IPS-18a (cell line): Measurements from ENCODE around the gene C1RL.

Source experiments
- H3K27ac ChIP-seq: one replicate; pipeline ENCODE4 v1.5.1; 2013; ENCODE audit warnings: low read length
- H3K27me3 ChIP-seq: one replicate; pipeline ENCODE4 v1.6.1; 2013; ENCODE audit warnings: mild to moderate bottlenecking, low read length; ENCODE audit not compliant: control insufficient read depth, insufficient read depth
- H3K36me3 ChIP-seq: one replicate; pipeline ENCODE4 v1.6.1; 2013; ENCODE audit warnings: low read depth, low read length; ENCODE audit not compliant: control insufficient read depth
- H3K4me1 ChIP-seq: one replicate; pipeline ENCODE4 v1.6.1; 2013; ENCODE audit warnings: low read depth, low read length; ENCODE audit not compliant: control insufficient read depth
- H3K4me3 ChIP-seq: one replicate; pipeline ENCODE4 v1.5.1; 2013; ENCODE audit warnings: low read length
- H3K9ac ChIP-seq: one replicate; pipeline ENCODE4 v1.6.1; 2013; ENCODE audit warnings: mild to moderate bottlenecking, low read length, moderate library complexity
- H3K9me3 ChIP-seq: one replicate; pipeline ENCODE4 v1.6.1; 2013; ENCODE audit warnings: low read depth, low read length; ENCODE audit not compliant: control insufficient read depth

C1RL gene

DNA sequence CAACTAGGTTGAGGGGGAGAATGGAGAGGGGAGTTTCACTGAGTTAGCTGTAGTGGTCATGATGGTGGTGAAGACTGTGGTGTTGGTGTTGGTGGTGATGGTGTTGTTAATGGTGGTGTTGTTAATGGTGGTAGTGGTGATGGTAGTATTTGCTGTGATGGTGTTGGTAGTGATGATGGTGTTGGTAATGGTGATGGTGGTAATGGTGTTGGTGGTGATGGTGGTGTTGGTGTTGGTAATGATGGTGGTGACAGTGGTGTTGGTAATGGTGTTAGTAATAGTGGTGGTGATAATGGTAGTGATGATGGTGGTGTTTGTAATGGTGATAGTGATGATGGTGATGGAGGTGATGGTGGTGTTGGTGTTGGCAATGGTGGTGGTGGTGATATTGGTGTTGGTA is 25.9 kb downstream of the C1RL start:
- Histone ChIP-seq H3K36me3 (no peaks in the 10 kb centered on the region), H3K4me3 (no peak overlapping the region)

DNA sequence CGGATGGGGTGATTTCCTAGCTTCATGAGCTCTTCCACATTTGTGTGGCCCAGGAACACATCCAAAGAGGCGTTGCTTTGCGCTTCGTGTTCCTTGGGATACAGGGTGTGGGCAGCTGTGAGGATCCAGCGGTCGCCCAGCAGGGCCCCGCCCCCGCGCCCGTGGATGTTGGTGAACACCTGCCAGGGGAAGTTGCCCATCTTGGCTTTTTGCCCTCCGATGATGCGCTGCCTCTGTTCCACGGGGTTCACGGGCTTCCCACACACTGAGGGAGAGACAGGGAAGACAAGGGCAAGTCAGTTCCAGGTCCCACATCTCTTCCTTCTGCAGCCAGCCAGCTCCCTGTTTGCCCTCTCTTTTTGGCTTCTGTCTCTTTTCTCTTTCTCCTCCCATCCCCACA is 28.0 kb downstream of the C1RL start:
- Histone ChIP-seq H3K9me3 (no peaks in the 10 kb centered on the region), H3K4me3 (no peak overlapping the region), H3K36me3 (no peaks in the 10 kb centered on the region), H3K27ac (no peak overlapping the region), H3K9ac (no peak overlapping the region), H3K27me3 (no peaks in the 10 kb centered on the region), H3K4me1 (no peaks in the 10 kb centered on the region)

More for the DNA sequence above, 25.9 kb downstream of the C1RL start:
- Histone ChIP-seq H3K27me3 (no peaks in the 10 kb centered on the region), H3K27ac (no peak overlapping the region), H3K9me3 (no peaks in the 10 kb centered on the region), H3K4me1 (no peaks in the 10 kb centered on the region), H3K9ac (no peak overlapping the region)

DNA sequence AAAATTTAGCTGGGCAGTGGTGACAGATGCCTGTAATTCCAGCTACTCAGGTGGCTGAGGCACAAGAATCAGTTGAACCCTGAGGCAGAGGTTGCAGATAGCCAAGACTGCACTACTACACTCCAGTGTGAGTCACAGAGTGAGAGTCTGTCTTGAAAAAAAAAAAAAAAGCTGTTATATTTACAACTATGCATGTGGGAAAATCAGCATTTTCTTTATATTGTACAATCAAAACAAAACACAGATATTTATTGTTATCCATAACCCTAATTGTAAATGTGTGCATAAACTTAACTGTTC is 29.2 kb downstream of the C1RL start:
- H3K4me3 ChIP-seq: no peak overlapping the region
- no peaks in the 10 kb centered on the region for H3K27me3 ChIP-seq
- no peaks in the 10 kb centered on the region for H3K36me3 ChIP-seq
- H3K9ac ChIP-seq: no peak overlapping the region
- no peak overlapping the region for H3K27ac ChIP-seq
- no peaks in the 10 kb centered on the region for H3K4me1 ChIP-seq
- H3K9me3 ChIP-seq: no peaks in the 10 kb centered on the region

DNA sequence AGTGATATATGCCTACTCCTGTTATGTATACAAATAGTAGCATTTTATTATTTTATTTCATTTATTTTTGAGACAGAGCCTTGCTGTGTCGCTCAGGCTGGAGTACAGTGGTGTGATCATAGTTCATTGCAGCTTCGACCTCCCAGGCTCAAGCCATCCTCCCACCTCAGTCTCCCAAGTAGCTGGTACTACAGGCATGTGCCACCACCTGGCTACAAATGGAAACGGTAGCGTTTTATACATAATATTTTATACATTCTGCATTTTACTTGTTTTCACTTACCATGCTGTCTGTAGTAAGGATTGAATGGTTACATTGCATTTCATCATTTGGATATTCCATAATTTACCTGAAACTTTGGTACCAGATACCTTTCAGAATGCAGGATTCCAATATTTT is 30.9 kb downstream of the C1RL start:
- no peak overlapping the region for H3K4me3 ChIP-seq
- H3K27ac ChIP-seq: no peak overlapping the region
- H3K27me3 ChIP-seq: no peaks in the 10 kb centered on the region
- no peaks in the 10 kb centered on the region for H3K36me3 ChIP-seq
- no peak overlapping the region for H3K9ac ChIP-seq
- no peaks in the 10 kb centered on the region for H3K4me1 ChIP-seq
- H3K9me3 ChIP-seq: no peaks in the 10 kb centered on the region

DNA sequence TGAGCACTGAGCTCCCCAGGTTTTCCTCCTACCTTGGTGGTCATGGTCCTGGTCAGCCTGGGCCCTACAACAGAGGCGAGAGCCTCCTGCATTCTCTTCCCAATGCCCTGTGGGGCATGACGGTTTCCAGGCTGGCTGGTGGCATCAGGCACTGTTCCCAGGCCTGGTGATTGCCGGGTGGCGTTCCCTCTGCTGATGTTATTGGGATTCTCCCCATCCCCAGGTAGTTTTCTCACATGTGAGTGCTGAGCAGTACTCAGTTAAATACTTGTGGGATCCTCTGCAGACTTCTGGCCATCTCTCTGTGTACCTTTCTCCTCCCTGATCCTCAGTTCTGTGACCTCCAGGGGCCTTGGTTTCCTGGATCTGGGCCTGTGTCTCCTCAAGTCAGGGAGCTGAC is 32.5 kb downstream of the C1RL start:
- no peaks in the 10 kb centered on the region for H3K9me3 ChIP-seq
- H3K27ac ChIP-seq: no peak overlapping the region
- no peaks in the 10 kb centered on the region for H3K36me3 ChIP-seq
- no peak overlapping the region for H3K4me3 ChIP-seq
- no peak overlapping the region for H3K9ac ChIP-seq
- H3K27me3 ChIP-seq: no peaks in the 10 kb centered on the region
- no peaks in the 10 kb centered on the region for H3K4me1 ChIP-seq

DNA sequence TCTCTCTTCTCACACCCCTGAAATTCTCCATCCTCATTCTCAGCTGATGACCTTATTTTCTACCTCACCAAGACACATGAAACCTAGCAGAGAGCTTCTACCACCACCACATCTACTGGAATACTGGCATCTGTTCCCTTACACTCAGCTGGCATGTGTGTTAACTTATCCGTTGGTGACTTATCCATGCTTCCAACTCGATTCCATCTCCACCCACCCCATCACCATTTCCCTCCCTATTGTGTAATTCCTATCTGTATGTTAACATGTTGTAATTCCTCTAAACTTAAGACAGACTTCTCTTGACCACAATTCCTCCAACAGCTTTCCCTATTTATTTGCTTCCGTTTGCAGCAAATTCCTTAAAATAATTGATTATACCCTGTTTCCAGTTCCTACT is 33.1 kb downstream of the C1RL start:
- Histone ChIP-seq H3K9me3 (no peaks in the 10 kb centered on the region), H3K4me3 (no peak overlapping the region), H3K27ac (no peak overlapping the region), H3K27me3 (no peaks in the 10 kb centered on the region), H3K36me3 (no peaks in the 10 kb centered on the region), H3K4me1 (no peaks in the 10 kb centered on the region), H3K9ac (no peak overlapping the region)

DNA sequence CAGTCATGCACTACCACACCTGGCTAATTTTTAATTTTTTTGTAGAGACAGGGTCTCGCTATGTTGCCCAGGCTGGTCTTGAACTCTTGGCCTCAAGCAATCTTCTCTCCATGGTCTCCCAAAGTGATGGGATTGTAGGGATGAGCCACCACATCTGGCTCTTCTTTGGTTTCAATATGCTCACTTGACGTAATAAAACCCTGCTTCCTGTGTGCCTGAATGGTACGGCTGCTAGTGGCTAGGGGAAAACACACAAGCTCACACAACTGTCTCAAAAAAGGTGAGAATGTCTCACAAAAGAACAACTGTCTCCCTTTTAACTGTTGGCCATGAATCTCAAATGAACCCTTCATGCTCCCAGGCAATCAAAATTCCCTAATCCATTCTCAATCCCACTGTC is 33.5 kb downstream of the C1RL start:
- no peak overlapping the region for H3K27ac ChIP-seq
- H3K27me3 ChIP-seq: no peaks in the 10 kb centered on the region
- H3K4me3 ChIP-seq: no peak overlapping the region
- no peaks in the 10 kb centered on the region for H3K4me1 ChIP-seq
- H3K36me3 ChIP-seq: no peaks in the 10 kb centered on the region
- H3K9ac ChIP-seq: no peak overlapping the region
- no peaks in the 10 kb centered on the region for H3K9me3 ChIP-seq

DNA sequence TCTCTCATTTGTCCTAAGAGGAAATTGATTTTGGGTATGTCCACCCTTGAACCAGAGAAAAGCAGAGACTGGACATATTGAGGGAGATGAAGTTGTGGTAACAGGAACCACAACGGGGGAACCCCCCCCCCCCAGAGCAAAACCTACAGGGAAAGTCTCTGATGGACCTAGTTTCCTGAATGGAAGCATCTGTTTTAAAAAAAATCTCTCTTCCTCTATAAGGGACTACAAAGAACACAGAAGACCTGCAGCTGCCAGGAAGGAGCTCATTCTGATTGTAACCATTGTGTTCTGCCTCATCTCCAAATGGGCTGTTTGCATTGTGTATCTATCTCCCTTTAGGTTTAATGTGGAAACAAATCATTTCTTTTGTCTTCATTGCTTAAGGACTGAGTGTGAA is 35.1 kb downstream of the C1RL start:
- no peaks in the 10 kb centered on the region for H3K9me3 ChIP-seq
- no peaks in the 10 kb centered on the region for H3K36me3 ChIP-seq
- H3K9ac ChIP-seq: no peak overlapping the region
- no peak overlapping the region for H3K27ac ChIP-seq
- no peaks in the 10 kb centered on the region for H3K27me3 ChIP-seq
- no peak overlapping the region for H3K4me3 ChIP-seq
- no peaks in the 10 kb centered on the region for H3K4me1 ChIP-seq

DNA sequence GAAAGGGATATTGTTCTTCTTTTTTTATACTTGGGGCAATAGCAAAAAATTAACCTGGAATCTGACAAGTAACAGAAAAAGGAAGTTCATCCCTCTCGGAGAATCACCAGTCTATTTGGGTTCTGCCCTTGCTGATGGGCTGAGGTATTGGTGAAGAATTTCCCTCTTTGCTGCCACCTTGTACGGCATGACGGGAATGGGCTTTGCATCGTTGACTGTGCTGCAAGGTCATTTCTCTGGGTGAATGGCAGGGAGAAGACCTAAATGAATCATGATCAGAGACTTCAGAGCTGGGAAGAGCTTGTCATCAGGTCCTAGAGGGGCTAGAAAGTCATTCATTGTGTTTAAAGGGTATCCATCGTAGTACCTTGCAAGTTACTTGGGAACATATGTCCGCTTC is 36.5 kb downstream of the C1RL start:
- no peak overlapping the region for H3K27ac ChIP-seq
- no peaks in the 10 kb centered on the region for H3K36me3 ChIP-seq
- H3K27me3 ChIP-seq: no peaks in the 10 kb centered on the region
- no peak overlapping the region for H3K4me3 ChIP-seq
- H3K9me3 ChIP-seq: no peaks in the 10 kb centered on the region
- H3K4me1 ChIP-seq: no peaks in the 10 kb centered on the region
- no peak overlapping the region for H3K9ac ChIP-seq

DNA sequence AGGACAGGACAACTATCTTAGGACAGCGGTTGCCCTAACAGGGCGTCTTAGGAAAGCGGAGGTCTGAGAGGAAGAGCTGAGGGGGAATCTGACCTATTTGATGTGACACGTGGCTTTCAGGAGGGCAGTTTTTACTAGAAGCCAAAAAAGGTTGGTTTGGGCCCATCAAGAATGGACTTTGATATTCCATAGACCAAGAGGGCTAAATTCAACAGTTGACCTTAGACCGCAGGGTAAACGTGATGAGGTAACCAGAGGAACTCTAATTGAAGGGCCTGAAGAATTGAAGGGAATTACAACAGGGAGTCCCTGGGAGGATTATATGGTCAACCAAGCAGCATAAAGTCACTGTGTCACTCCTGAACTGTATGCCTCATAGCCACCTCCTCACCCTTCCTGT is 37.0 kb downstream of the C1RL start:
- Histone ChIP-seq H3K4me3 (no peak overlapping the region), H3K27me3 (no peaks in the 10 kb centered on the region), H3K4me1 (no peaks in the 10 kb centered on the region), H3K9ac (no peak overlapping the region), H3K36me3 (no peaks in the 10 kb centered on the region), H3K27ac (no peak overlapping the region), H3K9me3 (no peaks in the 10 kb centered on the region)

DNA sequence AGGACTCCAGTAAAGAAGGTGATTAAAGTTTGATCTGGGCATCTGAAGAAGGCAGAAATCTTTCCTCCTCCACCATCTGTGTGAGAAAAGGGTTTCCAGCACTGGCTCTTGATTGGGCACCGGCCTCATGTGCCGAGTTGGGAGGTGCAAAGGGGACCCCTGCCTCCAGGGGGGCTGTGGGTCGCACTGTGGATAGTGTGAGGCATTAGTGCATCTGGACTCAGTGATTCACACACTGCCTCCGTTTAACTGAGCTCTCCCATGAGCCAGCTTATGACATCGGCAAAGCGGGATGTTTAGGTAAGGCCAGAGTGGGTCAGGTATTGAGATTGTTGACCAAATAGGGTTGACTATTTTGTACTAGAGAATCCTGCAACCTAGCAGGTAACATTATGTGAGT is 39.6 kb downstream of the C1RL start:
- Histone ChIP-seq H3K27me3 (no peaks in the 10 kb centered on the region), H3K36me3 (no peaks in the 10 kb centered on the region)

DNA sequence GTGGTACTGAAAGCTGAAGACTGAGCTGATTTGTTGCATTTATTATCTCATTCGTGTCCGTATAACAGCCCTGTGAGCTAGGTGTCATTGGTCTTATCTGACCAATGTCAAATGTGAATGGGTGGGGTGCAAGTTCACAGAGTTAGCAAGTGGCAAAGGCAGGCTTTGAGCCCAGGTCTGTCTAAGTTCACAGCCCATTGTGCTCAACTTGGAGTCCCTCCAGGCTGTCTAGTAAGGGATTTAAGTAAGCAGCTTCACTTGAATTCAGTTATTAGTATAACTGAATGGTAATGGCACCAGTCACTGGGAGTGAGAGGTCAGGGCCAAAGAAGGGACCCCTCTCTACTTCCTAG is 40.0 kb downstream of the C1RL start:
- Histone ChIP-seq H3K9ac (no peak overlapping the region), H3K4me1 (no peaks in the 10 kb centered on the region), H3K27me3 (no peaks in the 10 kb centered on the region), H3K27ac (no peak overlapping the region), H3K4me3 (no peak overlapping the region), H3K36me3 (no peaks in the 10 kb centered on the region), H3K9me3 (no peaks in the 10 kb centered on the region)

More for the DNA sequence above, 39.6 kb downstream of the C1RL start:
- Histone ChIP-seq H3K9me3 (no peaks in the 10 kb centered on the region), H3K4me3 (no peak overlapping the region), H3K4me1 (no peaks in the 10 kb centered on the region), H3K9ac (no peak overlapping the region), H3K27ac (no peak overlapping the region)
